IMR-90 (cell line): Measurements from ENCODE around the gene MICALL2. TPM values are rescaled to one million over a fixed set of nuclear protein-coding genes. Genes with fewer than 3 reads are reported as not detected.

Experiments used
- ATAC-seq: fragments of 200-7000 bp; cut with Tn5 transposase; 2 replicates; pipeline ENCODE4 v1.9.1; 2020; ENCODE audit warnings: low read depth, mild to moderate bottlenecking, moderate library complexity
- BruUV-seq: library from RNA; stranded (reverse); fragments of 400-500 nt; replicated peaks from 2 replicates; lab custom pipeline; 2021; lab: Mats Ljungman, UMichigan
- CTCF ChIA-PET: fragments of 300-600 bp; formaldehyde crosslinking; extraction: SDS; loops from one replicate; lab custom pipeline; 2021; ENCODE audit warnings: antibody characterized with exemption; lab: Yijun Ruan, JAX
- POLR2A ChIA-PET: fragments of 300-600 bp; sonication (Branson Sonifier 250); formaldehyde crosslinking; loops from one replicate; lab custom pipeline; 2022; ENCODE audit warnings: antibody characterized with exemption; ENCODE audit not compliant: unreplicated experiment; lab: Charles Lee
- DNase-seq: peaks from one replicate; pipeline ENCODE4 v3.0.0; 2013
- H2AFZ ChIP-seq: replicated peaks from 2 replicates; pipeline ENCODE3; 2013; ENCODE audit warnings: low read length, mild to moderate bottlenecking; ENCODE audit not compliant: poor library complexity
- H2AK5ac ChIP-seq: 2 replicates; pipeline ENCODE4 v1.6.1; 2013; ENCODE audit warnings: low read depth, low read length, inconsistent platforms
- H2AK9ac ChIP-seq: replicated peaks from 2 replicates; pipeline ENCODE3; 2013; ENCODE audit warnings: mild to moderate bottlenecking, low read depth, low read length, moderate library complexity; ENCODE audit not compliant: poor library complexity
- H2BK120ac ChIP-seq: 2 replicates; pipeline ENCODE4 v1.6.1; 2013; ENCODE audit warnings: low read depth, low read length, inconsistent platforms
- H2BK15ac ChIP-seq: 3 replicates; pipeline ENCODE4 v1.6.1; 2013; ENCODE audit warnings: low read depth, low read length, inconsistent platforms
- H2BK20ac ChIP-seq: 2 replicates; pipeline ENCODE4 v1.6.1; 2013; ENCODE audit warnings: low read depth, mild to moderate bottlenecking, inconsistent platforms, low read length, moderate library complexity
- H2BK5ac ChIP-seq: 2 replicates; pipeline ENCODE4 v1.6.1; 2013; ENCODE audit warnings: mild to moderate bottlenecking, low read depth, low read length, inconsistent platforms; ENCODE audit not compliant: poor library complexity, severe bottlenecking
- H3K14ac ChIP-seq: replicated peaks from 2 replicates; pipeline ENCODE4 v1.6.1; 2013; ENCODE audit warnings: low read depth, low read length, inconsistent platforms
- H3K18ac ChIP-seq: 2 replicates; pipeline ENCODE4 v1.6.1; 2013; ENCODE audit warnings: low read depth, low read length, control low read depth
- H3K23ac ChIP-seq: 2 replicates; pipeline ENCODE4 v1.6.1; 2013; ENCODE audit warnings: low read depth, low read length, inconsistent platforms
- H3K27ac ChIP-seq: 2 replicates; pipeline ENCODE4 v1.5.1; 2013; ENCODE audit warnings: mild to moderate bottlenecking, control low read depth, low read length; ENCODE audit not compliant: insufficient read depth
- H3K27me3 ChIP-seq: 2 replicates; pipeline ENCODE4 v1.6.1; 2013; ENCODE audit warnings: low read length; ENCODE audit not compliant: control insufficient read depth, insufficient read depth
- H3K36me3 ChIP-seq: 2 replicates; pipeline ENCODE4 v1.6.1; 2013; ENCODE audit warnings: low read length, mixed read lengths; ENCODE audit not compliant: control insufficient read depth, insufficient read depth
- H3K4ac ChIP-seq: 2 replicates; pipeline ENCODE4 v1.6.1; 2013; ENCODE audit warnings: low read depth, low read length, inconsistent platforms
- H3K4me1 ChIP-seq: 2 replicates; pipeline ENCODE4 v1.6.1; 2013; ENCODE audit warnings: low read length, mixed read lengths; ENCODE audit not compliant: control insufficient read depth, insufficient read depth
- H3K4me2 ChIP-seq: 2 replicates; pipeline ENCODE4 v1.6.1; 2013; ENCODE audit warnings: low read depth, mild to moderate bottlenecking, control low read depth, low read length, moderate library complexity
- H3K4me3 ChIP-seq: 2 replicates; pipeline ENCODE4 v1.5.1; 2013; ENCODE audit warnings: low read depth, mild to moderate bottlenecking, control low read depth, low read length, moderate library complexity; ENCODE audit not compliant: insufficient read depth
- H3K56ac ChIP-seq: 2 replicates; pipeline ENCODE4 v1.6.1; 2013; ENCODE audit warnings: low read length, inconsistent platforms; ENCODE audit not compliant: insufficient read depth; ENCODE audit errors: extremely low read depth
- H3K79me1 ChIP-seq, 2 experiments: 2 replicates each; pipeline ENCODE4 v1.6.1; 2013; ENCODE audit warnings: low read length in 2 of 2, inconsistent platforms in 1 of 2, low read depth in 1 of 2
- H3K9ac ChIP-seq: 2 replicates; pipeline ENCODE4 v1.6.1; 2013; ENCODE audit warnings: low read depth, low read length, control low read depth
- H3K9me1 ChIP-seq: 2 replicates; pipeline ENCODE4 v1.6.1; 2013; ENCODE audit warnings: low read length, inconsistent platforms; ENCODE audit not compliant: insufficient read depth
- H3K9me3 ChIP-seq: 2 replicates; pipeline ENCODE4 v1.6.1; 2013; ENCODE audit warnings: low read length; ENCODE audit not compliant: control insufficient read depth, insufficient read depth
- H4K20me1 ChIP-seq: 2 replicates; pipeline ENCODE4 v1.6.1; 2013; ENCODE audit warnings: low read length, inconsistent platforms; ENCODE audit not compliant: insufficient read depth
- H4K5ac ChIP-seq: 2 replicates; pipeline ENCODE4 v1.6.1; 2013; ENCODE audit warnings: mild to moderate bottlenecking, low read depth, low read length, control low read depth
- H4K8ac ChIP-seq, 2 experiments: 2 replicates each; pipeline ENCODE4 v1.6.1; 2013; ENCODE audit warnings: low read depth in 2 of 2, low read length in 2 of 2, control low read depth in 1 of 2, inconsistent platforms in 1 of 2
- H4K91ac ChIP-seq: 2 replicates; pipeline ENCODE4 v1.6.1; 2013; ENCODE audit warnings: low read depth, low read length, inconsistent platforms; ENCODE audit not compliant: insufficient read depth
- BHLHE40 ChIP-seq: fragments of 150-350 bp; IDR thresholded peaks from 2 replicates; pipeline ENCODE4 v1.6.1; 2016; ENCODE audit warnings: mild to moderate bottlenecking, low read depth, low read length
- CEBPB ChIP-seq: IDR thresholded peaks from 2 replicates; pipeline ENCODE4 v1.6.1; 2012; ENCODE audit warnings: low read depth, low read length, improper control_type of control experiment
- CHD1 ChIP-seq: IDR thresholded peaks from 2 replicates; pipeline ENCODE4 v1.6.1; 2012; ENCODE audit warnings: low read depth, low read length, improper control_type of control experiment
- CTCF ChIP-seq: conservative IDR thresholded peaks from 2 replicates; pipeline ENCODE4 v1.5.1; 2012; ENCODE audit warnings: mild to moderate bottlenecking, low read depth, low read length, improper control_type of control experiment
- ELK1 ChIP-seq: fragments of 150-350 bp; IDR thresholded peaks from 2 replicates; pipeline ENCODE4 v1.6.1; 2016; ENCODE audit warnings: low read depth, mild to moderate bottlenecking, low read length, moderate library complexity, borderline replicate concordance
- FOS ChIP-seq: fragments of 150-350 bp; IDR thresholded peaks from 2 replicates; pipeline ENCODE4 v1.6.1; 2016; ENCODE audit warnings: low read depth, low read length
- MAFK ChIP-seq: IDR thresholded peaks from 2 replicates; pipeline ENCODE4 v1.6.1; 2012; ENCODE audit warnings: low read depth, low read length, improper control_type of control experiment
- MAZ ChIP-seq: IDR thresholded peaks from 2 replicates; pipeline ENCODE4 v1.6.1; 2012; ENCODE audit warnings: low read depth, mild to moderate bottlenecking, low read length, improper control_type of control experiment, moderate library complexity, borderline replicate concordance
- MXI1 ChIP-seq: IDR thresholded peaks from 2 replicates; pipeline ENCODE4 v1.6.1; 2012; ENCODE audit warnings: low read depth, mild to moderate bottlenecking, low read length, moderate library complexity, borderline replicate concordance
- NFE2L2 ChIP-seq: fragments of 150-350 bp; IDR thresholded peaks from 2 replicates; pipeline ENCODE4 v1.6.1; 2016; ENCODE audit warnings: low read depth, mild to moderate bottlenecking, low read length
- POLR2A ChIP-seq: IDR thresholded peaks from 2 replicates; pipeline ENCODE4 v1.6.1; 2012; ENCODE audit warnings: mild to moderate bottlenecking, low read depth, low read length
- RCOR1 ChIP-seq: IDR thresholded peaks from 2 replicates; pipeline ENCODE4 v1.6.1; 2012; ENCODE audit warnings: mild to moderate bottlenecking, low read length, improper control_type of control experiment; ENCODE audit not compliant: insufficient replicate concordance
- RFX5 ChIP-seq: IDR thresholded peaks from 2 replicates; pipeline ENCODE4 v1.8.0; 2012; ENCODE audit warnings: low read depth, mild to moderate bottlenecking, low read length, moderate library complexity
- SMC3 ChIP-seq: fragments of 150-350 bp; IDR thresholded peaks from 2 replicates; pipeline ENCODE4 v1.6.1; 2016; ENCODE audit warnings: low read depth, mild to moderate bottlenecking, antibody characterized with exemption, low read length, moderate library complexity
- WGBS, 2 experiments: methylation state at CpG; one replicate each; pipeline versions ENCODE4 v1.1.5 to v1.1.7; 2013; ENCODE audit warnings: missing lambda C conversion rate in 2 of 2; ENCODE audit not compliant: insufficient read length in 1 of 2; ENCODE audit errors: extremely low coverage in 2 of 2; 5-methylcytosine and 5-hydroxymethylcytosine counted together
- dilution Hi-C: fragments of 300-500 bp; cut with HindIII; formaldehyde crosslinking; loops from one replicate; pipeline ENCODE4 v1.14.3; 2018; ENCODE audit warnings: low sequenced_read_pairs; ENCODE audit not compliant: unreplicated experiment
- in situ Hi-C: fragments of 300-500 bp; cut with MboI; formaldehyde crosslinking; loops from 3 replicates; pipeline ENCODE4 v1.14.3; 2019; ENCODE audit warnings: low sequenced_read_pairs, inconsistent platforms, mixed read lengths
- intact Hi-C: fragments of 100-400 bp; cut with micrococcal nuclease; formaldehyde crosslinking; loops from 2 replicates; pipeline ENCODE4 v1.10.0; 2022
- polyA plus RNA-seq, 3 experiments: library from polyadenylated mRNA; depleted of rRNA; stranded (reverse); fragments of >200 nt; gene quantifications; 2 replicates each; pipeline ENCODE4 v1.2.3, GENCODE V29; 2012; ENCODE audit warnings: low replicate concordance in 1 of 3
- total RNA-seq: library from RNA; depleted of rRNA; stranded (reverse); fragments of >200 nt; gene quantifications from 2 replicates; pipeline ENCODE4 v1.2.3, GENCODE V29; 2012

The MICALL2 gene
- total and polyA plus RNA-seq, 2 of the 4 experiments (the other 2 are of a cell fraction), result 6.6 to 34.1 TPM

GRCh38 chr7:1427064-1427657, 32.1 kb downstream of the MICALL2 start:
- POLR2A ChIA-PET, result no interaction called here
- Histone ChIP-seq H2BK15ac (no peak overlapping the region), H2BK20ac (no peak overlapping the region), H3K9me1 (no peaks in the 10 kb centered on the region), H2BK120ac (no peak overlapping the region), H2AFZ (no peak overlapping the region), H3K23ac (no peak overlapping the region), H3K9me3 (peaks cover 2% of the 10 kb centered on the region; the same call in 1 of the 2 replicates), H3K4me2 (no peak overlapping the region), H2AK9ac (no peak overlapping the region), H3K4ac (no peak overlapping the region), H3K18ac (no peak overlapping the region), H4K20me1 (0 out of 2 replicates have a peak, but pooled peaks cover 3% of the 10 kb centered on the region), H3K27ac (no peak overlapping the region), H4K91ac (no peak overlapping the region), H2BK5ac (no peak overlapping the region), H3K27me3 (peaks cover 19% of the 10 kb centered on the region), H3K9ac (no peak overlapping the region), H3K14ac (no peak overlapping the region), H3K56ac (no peak overlapping the region), H3K4me1 (no peaks in the 10 kb centered on the region), H4K8ac (no peak overlapping the region), H2AK5ac (no peak overlapping the region), H3K79me1 (no peaks in the 10 kb centered on the region), H3K4me3 (no peak overlapping the region), H4K5ac (no peak overlapping the region), H3K36me3 (no peaks in the 10 kb centered on the region)
- ATAC-seq (no peak), DNase-seq (no peak)
- dilution Hi-C loops, result no loop called here
- no TSS peak for BruUV-seq
- intact Hi-C loops, result no loop called here
- WGBS, 2 experiments, result 86% methylated on average over 9 of the region's 13 CpGs; no CpG with 5 or more reads in 1 of the 2 experiments
- CTCF ChIA-PET, result no interaction called here
- in situ Hi-C loops, result no loop called here
- no peak for TF ChIP-seq CTCF
- TF ChIP-seq RFX5, result no peak
- TF ChIP-seq RCOR1, result no peak
- TF ChIP-seq BHLHE40, result no peak
- no peak for TF ChIP-seq SMC3
- TF ChIP-seq MAZ, result no peak
- TF ChIP-seq ELK1, result no peak
- no peak for TF ChIP-seq MAFK
- no peak for TF ChIP-seq FOS
- TF ChIP-seq CEBPB, result no peak
- TF ChIP-seq MXI1, result no peak
- TF ChIP-seq NFE2L2, result no peak
- no peak for TF ChIP-seq CHD1
- no peak for TF ChIP-seq POLR2A
